Stimulated activated CD4-positive, alpha-beta T cell treated with anti-CD3 and anti-CD28 coated beads, Interleukin-1b, Interleukin-23, amount 100 ng/mL, for 1 hour (primary cell): ENCODE results near the gene GNL2.
A peak's percentile ranks its signal among the peaks of the same experiment; 100 is the strongest.

Experiments
- DNase-seq, 2 donors: peaks; one replicate each; pipeline ENCODE4 v3.0.0-alpha.2; 2020; ENCODE audit warnings: low read depth in 2 of 2

GNL2 gene

GRCh38 chr1:37595440-37596181, at the start of gene GNL2:
TSS of gene GNL2 (minus strand) at chr1:37595937. CDS start at chr1:37595822, 115 bp downstream.
- DNase-seq, result peak; percentile 86 to 92

- no peak for DNase-seq
Measured at GRCh38 chr1:37641059-37641458, 45.3 kb upstream of the GNL2 start.

- DNase-seq, result no peak
Measured at GRCh38 chr1:37636435-37636834, 40.7 kb upstream of the GNL2 start.

GRCh38 chr1:37634992-37635902, 39.5 kb upstream of the GNL2 start:
- no peak for DNase-seq

- no peak for DNase-seq
Measured at GRCh38 chr1:37634244-37634991, 38.7 kb upstream of the GNL2 start, which contains the start of gene RSPO1. TSS of gene RSPO1 (minus strand) at chr1:37634892. CDS start at chr1:37629661, 5,231 bp downstream.

- DNase-seq, result no peak
Measured at GRCh38 chr1:37633938-37634243, 38.2 kb upstream of the GNL2 start.

- no peak for DNase-seq
Measured at GRCh38 chr1:37633040-37633937, 37.6 kb upstream of the GNL2 start.

- no peak for DNase-seq
Measured at GRCh38 chr1:37631036-37631435, 35.3 kb upstream of the GNL2 start.

GRCh38 chr1:37630426-37631028, 34.8 kb upstream of the GNL2 start:
- no peak for DNase-seq

- DNase-seq, result no peak
Measured at GRCh38 chr1:37629726-37630425, 34.1 kb upstream of the GNL2 start.

GRCh38 chr1:37629008-37629407, 33.3 kb upstream of the GNL2 start:
- no peak for DNase-seq

- DNase-seq, result no peak
Measured at GRCh38 chr1:37628026-37628556, 32.4 kb upstream of the GNL2 start.

- DNase-seq, result no peak
Measured at GRCh38 chr1:37622131-37622530, 26.4 kb upstream of the GNL2 start.

GRCh38 chr1:37621326-37621870, 25.7 kb upstream of the GNL2 start:
- no peak for DNase-seq

GRCh38 chr1:37620707-37621106, 25.0 kb upstream of the GNL2 start:
- no peak for DNase-seq

GRCh38 chr1:37616330-37616729, 20.6 kb upstream of the GNL2 start:
- no peak for DNase-seq

- DNase-seq, result no peak
Measured at GRCh38 chr1:37614105-37614504, 18.4 kb upstream of the GNL2 start.

GRCh38 chr1:37612186-37612585, 16.4 kb upstream of the GNL2 start:
- no peak for DNase-seq

- no peak for DNase-seq
Measured at GRCh38 chr1:37609994-37610393, 14.3 kb upstream of the GNL2 start.

GRCh38 chr1:37609002-37609401, 13.3 kb upstream of the GNL2 start:
- no peak for DNase-seq
